Urothelium cell line (cell line): ENCODE results near the gene PTPRD.
A peak's percentile ranks its signal among the peaks of the same experiment; 100 is the strongest.
"Not testable (repeated sequence)": the region's sequence is repeated elsewhere in the genome, so short reads cannot be mapped to it uniquely, and the experiment has no call there.

ENCODE experiments used
- DNase-seq: peaks from one replicate; pipeline ENCODE4 v3.0.0; 2011; ENCODE audit warnings: low spot score, mixed read lengths
- FAIRE-seq: peaks from 2 replicates; lab custom pipeline; 2011; peaks lifted over from hg19 to GRCh38; lab: Jason Lieb, UNC

PTPRD gene

DNA sequence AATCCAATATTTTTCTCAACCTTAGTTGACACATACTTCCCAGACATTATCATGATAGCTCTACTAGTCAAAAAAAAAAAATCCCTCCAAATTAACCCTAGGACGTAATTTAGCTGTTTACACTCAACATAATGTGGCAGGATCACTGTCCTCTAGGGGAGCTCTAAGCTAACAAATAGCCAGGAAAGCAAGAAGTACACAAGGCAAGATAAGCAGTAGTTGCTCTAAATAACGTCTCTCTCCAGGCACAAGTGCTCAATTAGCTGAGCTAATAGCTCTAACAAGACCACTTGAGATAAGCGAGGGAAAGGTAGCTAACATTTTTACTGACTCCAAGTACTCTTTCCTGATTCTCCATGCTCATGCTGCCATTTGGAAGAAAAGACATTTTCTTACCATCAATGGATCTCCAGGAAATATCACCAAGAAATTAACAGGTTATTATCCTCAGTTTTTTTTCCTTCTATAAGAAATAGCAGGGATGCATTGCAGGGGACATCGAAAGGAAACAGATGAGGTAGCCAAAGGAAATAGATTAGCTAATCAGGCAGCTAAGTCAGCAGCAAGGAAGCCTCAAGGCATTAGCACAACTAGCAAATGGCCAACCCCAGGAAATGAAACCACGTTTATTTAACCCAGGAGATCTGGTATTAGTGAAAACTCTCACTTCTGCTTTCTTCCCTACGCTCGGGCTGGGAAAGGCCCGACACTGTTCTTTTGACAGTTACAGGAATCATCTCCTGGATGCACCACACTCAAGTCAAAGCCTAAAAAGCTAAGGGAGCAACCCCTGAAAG, 614.1 kb downstream of the PTPRD start:
- DNase-seq: no peak
- FAIRE-seq: no peak

GRCh38 chr9:9997585-9997984, 615.2 kb downstream of the PTPRD start:
- DNase-seq: no peak
- no peak for FAIRE-seq

GRCh38 chr9:9996259-9996658, 616.5 kb downstream of the PTPRD start:
- DNase-seq (no peak), FAIRE-seq (no peak)

- FAIRE-seq: no peak
These were observed 619.9 kb downstream of the PTPRD start for GRCh38 chr9:9992936-9993335.

DNA sequence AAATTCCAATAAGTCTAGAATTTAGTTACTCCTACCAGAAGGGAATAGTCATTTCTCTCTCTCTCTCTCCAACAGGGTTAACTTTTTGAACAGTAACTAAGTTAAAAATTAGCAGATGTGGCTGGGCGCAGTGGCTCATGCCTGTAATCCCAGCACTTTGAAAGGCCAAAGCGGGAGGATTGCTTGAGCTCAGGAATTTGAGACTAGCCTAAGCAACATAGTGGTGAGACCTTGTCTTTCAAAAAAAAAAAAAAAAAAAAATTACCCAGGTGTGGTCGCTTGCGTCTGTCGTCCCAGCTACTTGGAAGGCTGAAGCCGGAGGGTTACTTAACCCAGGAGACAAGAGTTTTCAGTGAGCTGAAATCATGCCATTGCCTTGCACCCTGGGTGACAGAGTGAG, 639.7 kb downstream of the PTPRD start:
- FAIRE-seq (no peak), DNase-seq (no peak)

More at GRCh38 chr9:9992936-9993335, 619.9 kb downstream of the PTPRD start:
- no peak for DNase-seq

DNA sequence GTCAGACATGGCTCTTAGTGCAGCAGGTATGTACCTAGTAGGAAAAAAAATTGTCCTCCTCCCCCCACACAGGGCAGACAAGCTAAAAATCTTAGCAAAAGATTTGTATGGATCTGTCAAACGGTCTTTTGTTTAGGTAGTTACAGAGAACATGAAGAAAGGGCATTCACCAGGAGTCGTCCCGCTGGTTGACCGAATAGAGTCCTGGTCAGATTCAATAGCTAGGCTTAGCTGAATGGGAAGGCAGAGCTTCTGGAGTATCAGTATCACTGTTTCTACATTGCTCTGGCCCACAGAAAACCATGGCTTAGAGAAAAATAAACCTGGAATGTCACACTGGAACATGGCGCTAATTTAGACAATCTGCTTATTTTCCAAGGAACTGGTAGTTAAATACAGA, 642.3 kb downstream of the PTPRD start:
- FAIRE-seq: no peak
- DNase-seq: no peak

- no peak for DNase-seq
- FAIRE-seq: no peak
These were observed 649.0 kb downstream of the PTPRD start for GRCh38 chr9:9963841-9964240.

GRCh38 chr9:9961934-9962333, 650.9 kb downstream of the PTPRD start:
- no peak for DNase-seq
- no peak for FAIRE-seq

DNA sequence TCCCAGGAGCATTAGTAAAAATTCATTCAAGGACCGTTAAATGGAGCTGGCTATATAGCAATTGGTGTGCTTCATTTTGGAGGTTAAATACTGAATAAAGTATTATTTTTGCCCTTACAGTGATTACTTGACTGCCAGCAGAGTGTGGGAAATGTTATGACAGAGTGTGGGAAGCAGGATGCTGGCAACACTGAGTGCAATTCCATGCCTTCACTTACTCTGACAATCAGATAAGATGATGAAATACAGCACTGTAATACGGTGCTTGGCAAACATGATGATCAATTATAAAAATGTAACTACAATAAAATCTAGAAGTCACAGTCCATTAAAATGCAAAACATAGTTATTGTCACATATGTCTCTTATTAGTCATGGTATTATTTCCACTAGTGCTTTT, 651.3 kb downstream of the PTPRD start:
- DNase-seq (no peak), FAIRE-seq (no peak)

DNA sequence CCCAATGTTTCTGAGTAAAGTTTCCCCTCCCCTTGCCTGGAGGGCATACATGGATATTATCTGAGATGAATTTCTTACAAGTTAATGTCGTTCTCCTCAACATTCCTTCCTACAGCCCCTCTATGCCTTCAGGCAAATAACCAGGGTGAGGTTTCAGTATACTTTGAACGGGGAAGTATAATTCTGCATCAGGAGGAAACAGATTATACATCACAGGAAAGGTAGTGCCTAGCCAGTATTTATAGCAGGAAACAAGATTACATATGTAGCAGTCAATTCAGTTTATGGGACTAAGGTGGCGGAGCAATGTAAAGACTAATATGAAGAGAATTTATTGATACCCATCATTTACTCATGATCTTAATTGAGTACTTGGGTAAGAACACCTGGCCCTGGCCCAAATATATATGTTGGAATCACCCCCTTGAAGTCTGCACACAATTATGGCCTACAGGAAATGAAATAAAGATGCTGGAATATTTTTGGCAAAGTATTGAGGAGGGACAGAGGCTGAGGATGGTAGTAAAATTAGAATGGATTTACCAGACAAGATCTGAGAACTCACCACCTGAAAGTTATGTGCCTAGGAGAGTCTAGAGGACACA, 661.1 kb downstream of the PTPRD start:
- no peak for DNase-seq
- FAIRE-seq: no peak

- DNase-seq (no peak), FAIRE-seq (no peak)
These were observed 662.0 kb downstream of the PTPRD start for GRCh38 chr9:9950813-9951212.

DNA sequence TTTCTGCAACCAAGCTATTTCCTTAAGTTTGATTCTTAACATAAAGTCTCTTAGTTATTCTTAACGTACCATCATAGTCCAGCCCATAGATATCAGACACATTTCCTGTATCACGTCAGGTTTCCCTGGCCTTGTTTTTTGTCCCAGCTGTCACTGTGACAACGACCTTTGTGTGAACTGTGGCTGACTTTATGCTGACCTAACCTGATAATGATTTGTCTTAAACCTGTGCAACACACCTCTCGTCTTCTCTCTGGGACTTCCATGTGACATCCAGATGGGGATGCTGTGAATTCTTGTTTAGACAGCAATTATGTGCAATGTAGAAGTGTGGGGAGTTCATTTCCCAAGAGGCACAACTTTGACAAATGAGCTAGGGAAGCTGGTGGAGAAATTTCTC, 662.8 kb downstream of the PTPRD start:
- FAIRE-seq (no peak), DNase-seq (no peak)

- DNase-seq (no peak), FAIRE-seq (no peak)
These were observed 663.4 kb downstream of the PTPRD start for GRCh38 chr9:9949368-9949767.

GRCh38 chr9:9945966-9946365, 666.8 kb downstream of the PTPRD start:
- DNase-seq (no peak), FAIRE-seq (no peak)

DNA sequence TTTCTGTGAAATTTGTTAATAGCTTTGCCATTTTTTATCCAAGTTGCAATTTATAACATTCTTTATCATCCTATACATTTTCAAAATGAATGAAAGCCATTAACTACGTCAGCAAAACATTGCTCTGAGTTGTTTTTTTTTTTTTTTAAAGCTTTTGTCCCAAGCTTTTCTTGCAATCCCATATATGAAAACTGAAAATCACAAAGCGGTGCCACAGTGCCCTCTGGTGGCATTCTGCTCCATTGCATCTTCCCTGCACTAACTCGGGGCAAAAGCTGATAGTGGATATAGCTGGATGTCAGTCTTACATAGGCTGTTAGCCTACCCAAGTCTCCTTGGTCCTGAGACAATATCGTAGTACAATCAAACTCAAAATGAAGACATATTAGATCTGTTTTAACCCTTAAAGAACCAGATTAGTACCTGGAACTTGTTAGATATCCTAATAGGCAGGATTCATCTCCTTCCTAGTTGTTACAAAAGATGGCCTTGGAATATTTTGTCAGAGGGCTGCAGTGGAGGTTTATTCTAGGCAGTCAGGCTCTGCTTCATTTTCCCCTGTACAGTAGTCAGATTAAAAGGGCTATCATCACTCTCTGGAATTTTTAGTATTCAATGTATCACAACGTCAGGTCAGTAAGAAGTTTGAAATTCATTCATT, 669.9 kb downstream of the PTPRD start:
- FAIRE-seq (no peak), DNase-seq (peak; percentile 20)

DNA sequence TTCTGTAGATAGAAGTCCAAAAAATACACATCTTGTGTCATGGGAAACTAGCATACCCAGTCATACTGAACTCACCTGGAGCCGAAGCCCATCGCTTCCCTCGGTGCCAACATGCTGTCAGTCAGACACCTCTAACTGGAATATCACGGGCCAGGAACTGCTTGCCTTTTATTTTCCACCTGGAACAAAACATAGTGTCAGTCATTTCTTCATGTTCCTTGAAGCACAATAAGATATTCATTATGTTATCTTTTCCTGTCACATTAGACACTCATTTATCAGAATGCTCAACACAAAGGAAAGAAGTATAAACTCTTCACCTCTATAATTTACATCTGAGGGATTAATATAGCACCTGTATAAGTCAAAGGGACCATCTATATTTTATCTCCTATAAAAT, 674.4 kb downstream of the PTPRD start:
- FAIRE-seq (no peak), DNase-seq (no peak)

DNA sequence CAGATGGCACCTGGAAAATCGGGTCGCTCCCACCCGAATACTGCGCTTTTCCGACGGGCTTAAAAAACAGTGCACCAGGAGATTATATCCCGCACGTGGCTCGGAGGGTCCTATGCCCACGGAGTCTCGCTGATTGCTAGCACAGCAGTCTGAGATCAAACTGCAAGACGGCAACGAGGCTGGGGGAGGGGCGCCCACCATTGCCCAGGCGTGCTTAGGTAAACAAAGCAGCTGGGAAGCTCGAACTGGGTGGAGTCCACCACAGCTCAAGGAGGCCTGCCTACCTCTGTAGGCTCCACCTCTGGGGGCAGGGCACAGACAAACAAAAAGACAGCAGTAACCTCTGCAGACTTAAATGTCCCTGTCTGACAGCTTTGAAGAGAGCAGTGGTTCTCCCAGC, 681.3 kb downstream of the PTPRD start:
- not testable (repeated sequence) for DNase-seq, FAIRE-seq

DNA sequence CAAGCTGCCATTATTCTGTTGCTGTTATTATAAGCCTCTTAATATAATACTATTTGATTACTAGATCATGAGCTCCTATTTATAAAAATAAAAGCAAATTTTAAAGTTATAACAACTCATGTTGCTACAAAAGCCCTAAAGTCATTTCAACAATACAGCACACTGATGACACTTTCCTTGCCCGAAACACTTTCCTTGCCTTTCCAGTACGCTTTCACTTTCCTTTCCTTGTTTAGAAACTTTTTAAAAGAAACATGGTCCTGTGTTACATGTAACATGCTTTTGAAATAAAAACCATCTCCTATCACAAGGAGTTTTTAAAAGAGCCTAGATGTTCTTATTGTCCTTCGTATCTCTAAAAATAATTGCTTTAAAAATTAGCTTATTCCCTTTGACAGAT, 688.4 kb downstream of the PTPRD start:
- no peak for FAIRE-seq
- no peak for DNase-seq

- no peak for FAIRE-seq
- DNase-seq: no peak
These were observed 691.0 kb downstream of the PTPRD start for GRCh38 chr9:9921805-9922204.

DNA sequence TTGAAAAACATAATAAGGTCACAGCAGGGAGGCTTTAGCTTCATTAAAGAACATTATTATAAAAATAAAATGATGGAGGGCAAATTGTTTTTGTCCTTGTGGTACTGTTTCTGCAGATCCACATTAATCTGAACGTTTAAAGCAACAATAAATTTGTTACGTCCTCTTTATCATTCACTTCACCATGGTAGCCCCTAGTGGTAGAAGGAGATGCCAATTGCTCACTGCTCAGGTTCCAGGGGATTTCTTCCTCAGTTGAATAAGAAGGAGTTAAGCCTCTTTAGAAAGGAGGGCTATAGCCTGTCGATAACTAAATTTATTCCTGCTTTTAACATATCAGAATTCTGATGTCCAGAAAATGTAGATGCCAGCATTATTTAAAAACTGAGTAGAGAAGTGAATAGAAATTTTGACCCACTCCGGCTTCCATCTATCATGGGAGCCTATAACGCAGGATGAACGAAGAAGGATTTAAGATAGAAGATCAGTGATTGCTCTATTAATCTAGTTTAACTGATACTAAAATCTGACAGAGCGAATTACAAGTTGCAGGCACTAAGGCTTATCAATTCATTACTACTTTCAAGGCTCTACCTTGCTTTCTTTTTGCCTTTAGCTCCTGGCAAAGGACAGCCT, 692.3 kb downstream of the PTPRD start:
- FAIRE-seq: no peak
- no peak for DNase-seq

GRCh38 chr9:9919174-9919775, 693.5 kb downstream of the PTPRD start:
- no peak for DNase-seq
- FAIRE-seq: no peak
